ENCODE data around the gene TRNAU1AP.
A peak's percentile ranks its signal among the peaks of the same experiment; 100 is the strongest.
"Not testable (repeated sequence)": the region's sequence is repeated elsewhere in the genome, so short reads cannot be mapped to it uniquely, and the experiment has no call there.

Gene TRNAU1AP

DNA sequence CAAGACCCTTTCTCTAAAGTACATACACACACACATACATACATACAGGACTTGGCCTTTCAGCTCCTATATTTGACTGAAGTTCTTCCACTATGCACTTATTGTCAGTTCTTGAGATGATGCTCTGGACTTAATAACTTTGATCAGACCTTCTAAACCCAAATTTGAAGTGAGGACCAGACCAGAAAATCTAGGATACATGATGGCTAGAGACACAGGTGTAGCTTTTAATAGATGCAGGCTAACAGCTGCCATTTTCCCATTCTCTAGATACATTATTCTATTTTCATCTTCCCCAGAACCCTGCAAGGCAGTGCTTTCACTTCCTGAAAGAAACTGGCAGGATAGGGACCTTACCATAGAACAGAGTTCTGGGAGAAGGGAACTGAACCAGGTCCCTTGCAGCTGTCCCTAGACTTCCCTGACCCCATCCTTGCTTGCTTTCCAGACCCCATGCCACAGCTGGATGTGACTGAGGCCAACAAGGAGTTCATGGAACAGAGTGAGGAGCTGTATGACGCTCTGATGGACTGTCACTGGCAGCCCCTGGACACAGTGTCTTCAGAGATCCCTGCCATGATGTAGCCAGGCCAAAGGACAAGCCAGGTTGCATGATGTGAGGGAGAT is 24.3 kb downstream of the TRNAU1AP start:
- DNase-seq (ENCODE audit: insufficient read length, low spot score) (no peak), FAIRE-seq (no peak)
- no peak; the same call in 1 of the 2 replicates for TF ChIP-seq POLR2A (IDR thresholded peaks at IDR 0.05; ENCODE audit: low read depth, low read length)

GRCh38 chr1:28577738-28578536 is 25.1 kb downstream of the TRNAU1AP start:
- DNase-seq (ENCODE audit: insufficient read length, low spot score) = no peak
- no peak for TF ChIP-seq POLR2A (IDR thresholded peaks at IDR 0.05; ENCODE audit: low read depth, low read length)
- no peak for FAIRE-seq

- no peak for TF ChIP-seq POLR2A (IDR thresholded peaks at IDR 0.05; ENCODE audit: low read depth, low read length)
- DNase-seq (ENCODE audit: insufficient read length, low spot score) (no peak), FAIRE-seq (no peak)
Measured at GRCh38 chr1:28578696-28579218, 25.9 kb downstream of the TRNAU1AP start.

DNA sequence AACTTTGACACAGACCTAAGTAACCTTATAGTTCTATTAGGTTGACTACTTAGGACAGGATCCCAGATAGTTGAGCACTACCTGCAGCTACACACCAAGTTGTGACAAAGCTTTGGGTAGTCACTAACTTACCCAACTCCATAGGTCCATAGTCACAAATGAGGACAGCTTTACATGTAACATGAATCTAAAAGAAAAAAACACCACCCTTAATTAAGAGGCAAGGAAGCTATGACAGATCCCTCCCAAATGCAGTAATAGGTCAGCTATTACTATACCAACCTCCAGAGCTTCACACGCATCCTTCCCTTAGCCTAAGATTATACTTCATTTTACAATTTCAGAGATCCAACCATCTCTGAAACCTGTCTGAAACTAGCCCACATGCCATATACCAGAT is 26.5 kb downstream of the TRNAU1AP start:
- FAIRE-seq (no peak), DNase-seq (ENCODE audit: insufficient read length, low spot score) (no peak)
- no peak for TF ChIP-seq POLR2A (IDR thresholded peaks at IDR 0.05; ENCODE audit: low read depth, low read length)

GRCh38 chr1:28580722-28581530 is 28.0 kb downstream of the TRNAU1AP start:
- TF ChIP-seq POLR2A (IDR thresholded peaks at IDR 0.05; ENCODE audit: low read depth, low read length) = no peak
- DNase-seq (ENCODE audit: insufficient read length, low spot score) (no peak), FAIRE-seq (no peak)

DNA sequence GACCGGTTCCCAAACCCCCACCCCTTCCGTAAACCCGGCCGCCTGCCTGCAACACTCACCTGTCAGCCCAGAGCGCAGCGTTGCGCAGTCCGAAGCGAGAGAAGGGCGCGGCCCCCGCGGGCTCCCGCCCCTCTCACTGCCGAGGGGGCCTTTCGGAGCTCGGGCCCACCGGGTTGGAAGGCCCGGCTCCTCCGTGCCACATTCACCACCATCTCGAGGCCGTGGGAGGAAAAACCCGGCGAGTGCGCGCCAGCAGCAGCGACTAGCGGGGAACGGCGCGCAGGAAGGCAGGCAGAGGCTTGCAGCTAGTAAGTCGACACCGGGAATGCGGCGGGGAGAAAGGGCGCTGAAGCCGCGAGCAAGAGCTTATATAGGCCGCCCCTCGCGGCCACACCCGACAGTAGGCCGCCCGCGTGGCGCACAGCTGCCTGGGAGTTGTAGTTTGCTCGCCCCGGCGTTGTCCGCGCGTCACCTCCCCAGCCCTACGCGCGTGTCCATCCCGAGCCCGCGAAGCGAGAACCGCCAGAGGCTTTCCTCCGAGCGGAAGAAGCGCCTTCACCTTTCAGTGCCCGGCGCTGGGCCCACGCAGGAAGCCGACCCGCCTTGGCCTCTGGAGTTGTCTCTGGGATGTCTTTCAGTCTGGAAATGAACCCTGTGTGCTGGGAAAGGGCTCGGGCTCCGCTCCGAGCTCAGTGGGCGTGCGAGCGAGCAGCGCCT is 28.8 kb downstream of the TRNAU1AP start:
- FAIRE-seq = no peak
- TF ChIP-seq POLR2A (IDR thresholded peaks at IDR 0.05; ENCODE audit: low read depth, low read length) = peak; percentile 99
- DNase-seq (ENCODE audit: insufficient read length, low spot score) = peak; percentile 89

GRCh38 chr1:28582248-28582615 is 29.3 kb downstream of the TRNAU1AP start:
- no peak for DNase-seq (ENCODE audit: insufficient read length, low spot score)
- TF ChIP-seq POLR2A (IDR thresholded peaks at IDR 0.05; ENCODE audit: low read depth, low read length) = no peak
- no peak for FAIRE-seq

- not testable (repeated sequence) for DNase-seq (ENCODE audit: insufficient read length, low spot score); FAIRE-seq
Measured at GRCh38 chr1:28586585-28587391, 33.9 kb downstream of the TRNAU1AP start.

DNA sequence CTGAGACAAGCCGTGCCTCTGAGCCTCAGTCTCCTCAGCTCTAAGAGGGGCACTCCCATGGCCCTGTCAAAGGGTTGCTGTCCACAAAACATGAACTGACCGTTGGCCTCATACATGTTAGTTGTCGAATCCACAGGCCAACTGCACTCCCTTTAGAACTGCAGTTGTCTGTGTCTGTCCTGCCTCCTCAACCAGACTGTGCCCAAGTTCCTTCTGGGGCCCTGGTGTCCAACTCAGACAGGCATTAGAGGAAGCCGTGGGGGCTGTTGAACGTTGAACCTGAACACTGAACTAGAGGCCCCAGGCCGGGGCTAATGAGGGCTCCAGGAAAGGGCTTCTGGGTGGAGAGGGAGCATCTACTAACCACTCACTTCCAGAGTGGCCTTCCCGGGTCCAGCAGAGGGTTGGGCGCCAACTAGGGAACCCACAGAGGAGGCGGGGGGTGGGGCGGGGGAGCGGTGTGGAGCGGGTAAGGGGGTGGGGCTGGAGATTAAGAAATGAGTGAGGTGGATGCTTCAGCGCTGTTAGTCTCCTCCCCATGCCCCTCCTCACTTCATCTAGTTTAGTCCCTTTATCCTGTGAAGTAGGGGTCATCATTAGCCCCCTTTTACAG is 38.9 kb downstream of the TRNAU1AP start, which contains the start of gene RAB42:
TSS of gene RAB42 (plus strand) at position 558 of the 613 bp plus-strand sequence. CDS start 247 bp downstream, outside the sequence.
- TF ChIP-seq POLR2A (IDR thresholded peaks at IDR 0.05; ENCODE audit: low read depth, low read length) = no peak
- DNase-seq (ENCODE audit: insufficient read length, low spot score) (no peak), FAIRE-seq (no peak)

DNA sequence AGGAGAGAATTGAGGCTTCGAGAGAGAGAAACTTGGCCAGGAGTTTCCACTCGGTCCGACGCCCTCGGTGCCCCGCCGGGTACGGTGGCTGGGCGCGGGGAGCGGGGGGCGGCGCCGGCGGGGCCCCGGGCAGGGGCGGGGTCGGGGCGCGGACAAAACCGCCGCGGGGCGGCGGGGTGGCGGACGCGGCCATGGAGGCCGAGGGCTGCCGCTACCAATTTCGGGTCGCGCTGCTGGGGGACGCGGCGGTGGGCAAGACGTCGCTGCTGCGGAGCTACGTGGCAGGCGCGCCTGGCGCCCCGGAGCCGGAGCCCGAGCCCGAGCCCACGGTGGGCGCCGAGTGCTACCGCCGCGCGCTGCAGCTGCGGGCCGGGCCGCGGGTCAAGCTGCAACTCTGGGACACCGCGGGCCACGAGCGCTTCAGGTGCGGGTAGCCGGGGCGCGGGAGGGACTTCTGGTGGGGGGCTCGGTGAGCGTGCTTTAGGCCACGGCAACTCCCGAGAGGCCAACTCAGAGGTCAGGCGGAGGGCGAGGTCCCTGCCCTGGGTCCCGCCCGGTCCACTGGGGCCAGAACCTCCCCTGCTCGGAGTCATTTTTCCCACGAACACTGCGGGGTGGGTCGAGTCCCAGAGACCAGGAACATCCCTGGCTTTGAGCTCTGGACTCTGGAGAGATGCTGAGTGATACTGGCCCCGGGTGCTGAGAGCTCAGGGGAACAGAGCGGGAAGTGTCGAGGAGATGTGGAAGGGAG is 39.6 kb downstream of the TRNAU1AP start:
- FAIRE-seq = no peak
- TF ChIP-seq POLR2A (IDR thresholded peaks at IDR 0.05; ENCODE audit: low read depth, low read length) = no peak
- no peak for DNase-seq (ENCODE audit: insufficient read length, low spot score)

GRCh38 chr1:28593988-28594356 is 41.1 kb downstream of the TRNAU1AP start:
- not testable (repeated sequence) for DNase-seq (ENCODE audit: insufficient read length, low spot score); FAIRE-seq

GRCh38 chr1:28594686-28595411 is 42.0 kb downstream of the TRNAU1AP start:
- not testable (repeated sequence) for DNase-seq (ENCODE audit: insufficient read length, low spot score)
- FAIRE-seq = peak; percentile 82
